ENCODE results near the gene TEX26.

DNA sequence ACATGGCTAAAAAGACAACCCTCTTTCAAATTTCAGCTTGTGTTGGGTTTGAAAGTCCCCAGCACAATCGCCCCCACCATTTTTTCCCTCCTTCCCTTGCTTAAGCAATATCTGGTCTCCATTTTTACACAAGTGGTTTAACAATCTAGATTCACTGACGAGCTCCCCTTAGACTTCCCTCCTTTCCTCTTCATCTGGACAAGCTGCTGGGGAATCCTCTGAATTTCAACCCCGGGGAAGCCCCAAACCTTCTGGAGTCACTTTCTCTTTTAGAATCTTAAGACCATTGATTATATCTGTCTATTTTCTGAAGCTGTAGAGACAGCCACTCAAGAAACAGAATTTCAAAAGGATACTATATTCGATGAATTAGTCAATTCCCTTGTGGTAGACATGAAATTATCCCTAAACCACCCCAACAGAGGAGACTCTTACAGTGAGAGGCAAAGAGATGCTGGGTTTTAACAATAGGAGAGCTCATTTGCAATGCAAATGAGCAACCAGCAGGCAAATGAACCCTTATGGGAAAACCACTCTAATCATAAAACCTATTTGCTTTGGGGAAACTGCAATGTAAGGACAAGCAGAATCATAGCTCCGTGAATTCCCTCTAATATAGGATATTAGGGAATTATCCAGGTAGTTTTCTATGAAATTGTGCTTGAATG is 78.9 kb downstream of the TEX26 start:
- TF ChIP-seq, protein P1, sequence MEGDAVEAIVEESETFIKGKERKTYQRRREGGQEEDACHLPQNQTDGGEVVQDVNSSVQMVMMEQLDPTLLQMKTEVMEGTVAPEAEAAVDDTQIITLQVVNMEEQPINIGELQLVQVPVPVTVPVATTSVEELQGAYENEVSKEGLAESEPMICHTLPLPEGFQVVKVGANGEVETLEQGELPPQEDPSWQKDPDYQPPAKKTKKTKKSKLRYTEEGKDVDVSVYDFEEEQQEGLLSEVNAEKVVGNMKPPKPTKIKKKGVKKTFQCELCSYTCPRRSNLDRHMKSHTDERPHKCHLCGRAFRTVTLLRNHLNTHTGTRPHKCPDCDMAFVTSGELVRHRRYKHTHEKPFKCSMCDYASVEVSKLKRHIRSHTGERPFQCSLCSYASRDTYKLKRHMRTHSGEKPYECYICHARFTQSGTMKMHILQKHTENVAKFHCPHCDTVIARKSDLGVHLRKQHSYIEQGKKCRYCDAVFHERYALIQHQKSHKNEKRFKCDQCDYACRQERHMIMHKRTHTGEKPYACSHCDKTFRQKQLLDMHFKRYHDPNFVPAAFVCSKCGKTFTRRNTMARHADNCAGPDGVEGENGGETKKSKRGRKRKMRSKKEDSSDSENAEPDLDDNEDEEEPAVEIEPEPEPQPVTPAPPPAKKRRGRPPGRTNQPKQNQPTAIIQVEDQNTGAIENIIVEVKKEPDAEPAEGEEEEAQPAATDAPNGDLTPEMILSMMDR (IDR thresholded peaks at IDR 0.05) = no peak
- TF ChIP-seq EP300 (IDR thresholded peaks at IDR 0.05) (no peak), POLR2AphosphoS5 (IDR thresholded peaks at IDR 0.05) (no peak), POLR2A (IDR thresholded peaks at IDR 0.05; ENCODE audit: low read depth) (no peak)

Data from esophagus muscularis mucosa (tissue), 4 donors.